ENCODE measurements around the gene CYBA.

CYBA gene

GRCh38 chr16:88653596-88654362 lies 2.9 kb upstream of the CYBA start:
- DNase-seq (ENCODE audit: extremely low read depth, insufficient read length) = no peak
- H3K27me3 ChIP-seq (replicated peaks; ENCODE audit: control insufficient read depth, insufficient read depth, low read length) = no peaks in the 10 kb centered on the region
- TF ChIP-seq, protein P1, sequence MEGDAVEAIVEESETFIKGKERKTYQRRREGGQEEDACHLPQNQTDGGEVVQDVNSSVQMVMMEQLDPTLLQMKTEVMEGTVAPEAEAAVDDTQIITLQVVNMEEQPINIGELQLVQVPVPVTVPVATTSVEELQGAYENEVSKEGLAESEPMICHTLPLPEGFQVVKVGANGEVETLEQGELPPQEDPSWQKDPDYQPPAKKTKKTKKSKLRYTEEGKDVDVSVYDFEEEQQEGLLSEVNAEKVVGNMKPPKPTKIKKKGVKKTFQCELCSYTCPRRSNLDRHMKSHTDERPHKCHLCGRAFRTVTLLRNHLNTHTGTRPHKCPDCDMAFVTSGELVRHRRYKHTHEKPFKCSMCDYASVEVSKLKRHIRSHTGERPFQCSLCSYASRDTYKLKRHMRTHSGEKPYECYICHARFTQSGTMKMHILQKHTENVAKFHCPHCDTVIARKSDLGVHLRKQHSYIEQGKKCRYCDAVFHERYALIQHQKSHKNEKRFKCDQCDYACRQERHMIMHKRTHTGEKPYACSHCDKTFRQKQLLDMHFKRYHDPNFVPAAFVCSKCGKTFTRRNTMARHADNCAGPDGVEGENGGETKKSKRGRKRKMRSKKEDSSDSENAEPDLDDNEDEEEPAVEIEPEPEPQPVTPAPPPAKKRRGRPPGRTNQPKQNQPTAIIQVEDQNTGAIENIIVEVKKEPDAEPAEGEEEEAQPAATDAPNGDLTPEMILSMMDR (IDR thresholded peaks at IDR 0.05; ENCODE audit: insufficient read depth, low read length, poor library complexity, severe bottlenecking) = no peak
- no peak overlapping the region for H3K4me3 ChIP-seq (replicated peaks; ENCODE audit: low read depth, low read length)
- peaks cover 38% of the 10 kb centered on the region for H3K36me3 ChIP-seq (ENCODE audit: control insufficient read depth, insufficient read depth, low read length)

DNA sequence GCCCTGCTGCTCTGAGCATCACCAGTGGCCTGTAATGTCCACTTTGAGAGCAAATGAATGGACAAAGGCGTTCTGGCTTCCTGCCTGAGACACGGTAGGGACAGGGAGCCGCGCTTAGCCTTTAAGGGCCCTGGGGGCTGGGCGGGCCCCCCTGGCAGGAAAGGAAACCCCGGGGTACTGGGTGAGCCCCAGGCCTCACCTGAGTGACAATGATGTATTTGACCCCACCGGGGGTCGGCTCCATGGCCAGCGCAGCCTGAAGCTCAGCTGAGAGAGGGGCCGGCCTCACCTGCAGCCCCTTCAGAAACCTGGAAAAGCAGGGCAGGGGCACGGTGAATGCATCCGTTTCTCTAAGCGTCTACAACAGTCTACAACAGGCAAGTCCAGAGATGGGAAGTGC lies 2.2 kb upstream of the CYBA start:
- H3K27me3 ChIP-seq (replicated peaks; ENCODE audit: control insufficient read depth, insufficient read depth, low read length) = no peaks in the 10 kb centered on the region
- H3K36me3 ChIP-seq (ENCODE audit: control insufficient read depth, insufficient read depth, low read length) = peaks cover 36% of the 10 kb centered on the region
- DNase-seq (ENCODE audit: extremely low read depth, insufficient read length) = no peak
- TF ChIP-seq, protein P1 (IDR thresholded peaks at IDR 0.05; ENCODE audit: insufficient read depth, low read length, poor library complexity, severe bottlenecking) = no peak
- H3K4me3 ChIP-seq (replicated peaks; ENCODE audit: low read depth, low read length) = no peak overlapping the region

- peaks cover 35% of the 10 kb centered on the region for H3K36me3 ChIP-seq (ENCODE audit: control insufficient read depth, insufficient read depth, low read length)
- no peak overlapping the region for H3K4me3 ChIP-seq (replicated peaks; ENCODE audit: low read depth, low read length)
- no peak for DNase-seq (ENCODE audit: extremely low read depth, insufficient read length)
- TF ChIP-seq, protein P1 (IDR thresholded peaks at IDR 0.05; ENCODE audit: insufficient read depth, low read length, poor library complexity, severe bottlenecking) = no peak
- no peaks in the 10 kb centered on the region for H3K27me3 ChIP-seq (replicated peaks; ENCODE audit: control insufficient read depth, insufficient read depth, low read length)
These were observed 1.9 kb upstream of the CYBA start for GRCh38 chr16:88652762-88653063.

GRCh38 chr16:88651989-88652761 lies 1.3 kb upstream of the CYBA start:
- TF ChIP-seq, protein P1 (IDR thresholded peaks at IDR 0.05; ENCODE audit: insufficient read depth, low read length, poor library complexity, severe bottlenecking) = no peak
- H3K4me3 ChIP-seq (replicated peaks; ENCODE audit: low read depth, low read length) = peak overlapping the region; percentile 95
- no peak for DNase-seq (ENCODE audit: extremely low read depth, insufficient read length)
- no peaks in the 10 kb centered on the region for H3K27me3 ChIP-seq (replicated peaks; ENCODE audit: control insufficient read depth, insufficient read depth, low read length)
- H3K36me3 ChIP-seq (ENCODE audit: control insufficient read depth, insufficient read depth, low read length) = peaks cover 32% of the 10 kb centered on the region

DNA sequence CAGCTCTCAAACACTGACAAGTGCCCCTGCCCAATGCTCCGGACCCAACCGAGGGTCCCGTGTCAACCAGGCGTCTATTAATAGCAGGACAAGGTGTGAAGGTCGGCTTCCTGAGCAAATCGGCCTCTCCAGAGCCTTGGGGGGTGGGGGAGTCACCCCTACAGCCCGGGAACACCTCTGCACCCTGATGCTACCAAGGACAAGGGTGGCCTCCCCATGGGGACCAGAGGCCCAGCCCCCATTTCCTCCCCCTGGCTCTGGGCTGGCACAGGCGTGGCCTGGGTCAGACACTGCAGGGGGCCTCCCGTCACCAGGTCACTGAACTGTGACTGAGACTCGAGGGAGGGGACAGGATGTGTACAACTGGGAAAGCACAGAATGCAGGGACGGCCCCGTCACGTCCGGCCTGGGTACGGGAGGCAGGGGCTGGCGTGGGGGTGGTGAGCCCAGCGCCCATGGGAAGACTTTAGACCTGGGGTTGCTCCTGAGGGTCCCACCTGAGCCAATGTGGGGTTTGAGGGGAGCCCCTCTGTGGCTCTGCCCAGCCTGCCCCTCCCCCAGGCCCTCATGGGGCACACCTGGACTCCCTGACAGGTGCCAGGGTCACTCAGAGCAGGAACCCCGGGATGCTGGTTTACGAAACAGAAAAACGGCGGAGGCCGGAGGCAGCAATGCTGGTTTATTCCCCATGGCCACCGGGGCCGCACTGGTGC lies 579 bp upstream of the CYBA start:
- DNase-seq (ENCODE audit: extremely low read depth, insufficient read length) = peak; percentile 92
- Histone ChIP-seq H3K27me3 (replicated peaks; ENCODE audit: control insufficient read depth, insufficient read depth, low read length) (no peaks in the 10 kb centered on the region), H3K4me3 (replicated peaks; ENCODE audit: low read depth, low read length) (peak overlapping the region; percentile 95), H3K36me3 (ENCODE audit: control insufficient read depth, insufficient read depth, low read length) (peaks cover 34% of the 10 kb centered on the region)
- TF ChIP-seq, protein P1 (IDR thresholded peaks at IDR 0.05; ENCODE audit: insufficient read depth, low read length, poor library complexity, severe bottlenecking) = no peak
